ENCODE measurements around the gene KLHL17.
"Not testable (repeated sequence)": the region's sequence is repeated elsewhere in the genome, so short reads cannot be mapped to it uniquely, and the experiment has no call there.

KLHL17 gene

DNA sequence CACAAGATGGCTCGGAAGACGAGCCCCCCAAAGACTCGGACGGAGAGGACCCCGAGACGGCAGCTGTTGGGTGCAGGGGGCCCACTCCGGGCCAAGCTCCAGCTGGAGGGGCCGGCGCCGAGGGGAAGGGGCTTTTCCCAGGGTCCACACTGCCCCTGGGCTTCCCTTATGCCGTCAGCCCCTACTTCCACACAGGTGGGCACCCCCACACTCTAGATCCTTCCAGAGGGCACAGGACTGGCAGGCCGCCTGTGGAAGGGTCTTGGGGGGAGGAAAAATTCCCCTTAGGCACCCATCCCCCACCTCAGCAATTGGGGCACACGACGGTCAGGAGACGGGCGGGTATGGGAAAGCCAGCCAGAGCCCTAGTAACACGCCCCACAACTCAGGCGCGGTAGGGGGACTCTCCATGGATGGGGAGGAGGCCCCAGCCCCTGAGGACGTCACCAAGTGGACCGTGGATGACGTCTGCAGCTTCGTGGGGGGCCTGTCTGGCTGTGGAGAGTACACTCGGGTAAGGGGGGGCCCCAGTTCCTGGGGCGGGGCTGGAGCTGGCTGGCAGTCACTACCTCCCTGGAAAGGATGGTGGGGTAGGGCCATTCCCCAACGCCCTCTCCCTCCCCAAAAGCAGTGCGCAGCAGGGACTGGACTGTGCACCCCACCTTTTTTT lies 17.4 kb upstream of the KLHL17 start:
- TF ChIP-seq, protein P1, sequence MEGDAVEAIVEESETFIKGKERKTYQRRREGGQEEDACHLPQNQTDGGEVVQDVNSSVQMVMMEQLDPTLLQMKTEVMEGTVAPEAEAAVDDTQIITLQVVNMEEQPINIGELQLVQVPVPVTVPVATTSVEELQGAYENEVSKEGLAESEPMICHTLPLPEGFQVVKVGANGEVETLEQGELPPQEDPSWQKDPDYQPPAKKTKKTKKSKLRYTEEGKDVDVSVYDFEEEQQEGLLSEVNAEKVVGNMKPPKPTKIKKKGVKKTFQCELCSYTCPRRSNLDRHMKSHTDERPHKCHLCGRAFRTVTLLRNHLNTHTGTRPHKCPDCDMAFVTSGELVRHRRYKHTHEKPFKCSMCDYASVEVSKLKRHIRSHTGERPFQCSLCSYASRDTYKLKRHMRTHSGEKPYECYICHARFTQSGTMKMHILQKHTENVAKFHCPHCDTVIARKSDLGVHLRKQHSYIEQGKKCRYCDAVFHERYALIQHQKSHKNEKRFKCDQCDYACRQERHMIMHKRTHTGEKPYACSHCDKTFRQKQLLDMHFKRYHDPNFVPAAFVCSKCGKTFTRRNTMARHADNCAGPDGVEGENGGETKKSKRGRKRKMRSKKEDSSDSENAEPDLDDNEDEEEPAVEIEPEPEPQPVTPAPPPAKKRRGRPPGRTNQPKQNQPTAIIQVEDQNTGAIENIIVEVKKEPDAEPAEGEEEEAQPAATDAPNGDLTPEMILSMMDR (IDR thresholded peaks at IDR 0.05; ENCODE audit: borderline replicate concordance, insufficient read depth, low read depth, low read length) = no peak
- no peak overlapping the region for H3K4me3 ChIP-seq (ENCODE audit: low read depth, low read length)

DNA sequence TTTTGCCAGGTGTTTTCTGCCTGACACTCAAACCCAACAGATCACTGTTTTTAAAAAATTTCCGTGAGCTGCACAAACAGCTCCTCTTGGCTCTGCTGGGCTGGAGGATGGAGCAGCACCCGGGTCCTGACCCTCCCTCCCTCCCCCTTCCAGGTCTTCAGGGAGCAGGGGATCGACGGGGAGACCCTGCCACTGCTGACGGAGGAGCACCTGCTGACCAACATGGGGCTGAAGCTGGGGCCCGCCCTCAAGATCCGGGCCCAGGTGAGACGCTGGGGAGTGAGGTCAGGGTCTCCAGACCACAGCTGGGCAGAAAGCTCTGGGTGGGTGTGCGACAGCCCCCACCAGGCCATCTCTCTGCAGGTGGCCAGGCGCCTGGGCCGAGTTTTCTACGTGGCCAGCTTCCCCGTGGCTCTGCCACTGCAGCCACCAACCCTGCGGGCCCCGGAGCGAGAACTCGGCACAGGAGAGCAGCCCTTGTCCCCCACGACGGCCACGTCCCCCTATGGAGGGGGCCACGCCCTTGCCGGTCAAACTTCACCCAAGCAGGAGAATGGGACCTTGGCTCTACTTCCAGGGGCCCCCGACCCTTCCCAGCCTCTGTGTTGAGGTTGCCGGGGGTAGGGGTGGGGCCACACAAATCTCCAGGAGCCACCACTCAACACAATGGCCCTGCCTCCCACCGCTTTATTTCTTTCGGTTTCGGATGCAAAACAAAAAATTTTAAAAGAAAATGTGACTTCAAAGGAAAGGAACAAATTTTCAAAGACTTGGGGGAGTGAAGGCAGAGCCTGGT lies 16.6 kb upstream of the KLHL17 start:
- TF ChIP-seq, protein P1 (IDR thresholded peaks at IDR 0.05; ENCODE audit: borderline replicate concordance, insufficient read depth, low read depth, low read length) = no peak
- H3K4me3 ChIP-seq (ENCODE audit: low read depth, low read length) = no peak overlapping the region

DNA sequence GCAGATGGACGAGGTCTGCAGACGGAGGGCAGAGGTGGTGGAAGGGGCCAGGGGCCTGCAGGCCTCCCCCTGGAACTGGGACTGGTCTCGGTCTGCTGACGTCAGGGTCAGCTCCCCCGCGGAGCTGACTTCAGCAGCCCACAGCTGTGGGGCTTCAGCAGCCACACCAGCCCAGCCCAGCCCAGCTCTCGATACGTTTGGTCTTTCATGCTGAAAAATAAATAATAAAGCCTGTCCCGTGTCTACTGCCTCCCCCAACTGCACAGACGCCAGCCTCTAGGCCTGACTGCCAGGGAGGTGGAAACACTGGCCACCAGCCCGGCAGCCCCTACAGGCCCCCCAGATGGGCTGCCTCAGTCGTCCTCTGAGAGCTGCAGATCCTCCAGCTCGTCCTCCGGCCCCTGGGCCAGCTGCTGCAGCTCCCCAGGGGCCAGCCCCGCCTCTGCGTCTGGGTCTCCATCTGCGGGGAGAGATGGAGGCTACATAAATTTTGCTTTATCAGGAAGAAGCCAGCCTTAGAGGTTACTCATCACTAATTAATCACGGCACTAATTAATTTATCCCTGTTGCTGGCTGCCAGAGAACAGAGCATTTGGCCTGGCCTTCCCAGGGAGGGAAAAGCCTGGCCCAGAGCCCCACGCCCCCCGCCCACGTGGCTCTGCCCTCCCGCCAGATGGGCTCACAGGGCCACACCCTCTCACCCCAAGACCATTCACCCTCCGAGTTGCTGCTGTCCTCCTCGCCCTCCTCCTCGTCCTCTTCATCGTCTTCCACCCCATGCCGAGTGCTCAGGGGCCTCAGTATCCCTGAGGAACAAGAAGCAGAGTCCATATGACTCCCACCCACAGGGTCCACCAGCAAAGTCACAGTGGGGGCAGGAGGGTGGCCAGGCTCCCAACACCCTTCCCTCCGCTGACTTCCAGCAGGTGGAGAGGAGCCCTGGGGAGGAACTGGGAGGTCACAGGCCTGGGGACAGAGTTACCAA lies 15.8 kb upstream of the KLHL17 start:
- TF ChIP-seq, protein P1 (IDR thresholded peaks at IDR 0.05; ENCODE audit: borderline replicate concordance, insufficient read depth, low read depth, low read length) = no peak
- no peak overlapping the region for H3K4me3 ChIP-seq (ENCODE audit: low read depth, low read length)

DNA sequence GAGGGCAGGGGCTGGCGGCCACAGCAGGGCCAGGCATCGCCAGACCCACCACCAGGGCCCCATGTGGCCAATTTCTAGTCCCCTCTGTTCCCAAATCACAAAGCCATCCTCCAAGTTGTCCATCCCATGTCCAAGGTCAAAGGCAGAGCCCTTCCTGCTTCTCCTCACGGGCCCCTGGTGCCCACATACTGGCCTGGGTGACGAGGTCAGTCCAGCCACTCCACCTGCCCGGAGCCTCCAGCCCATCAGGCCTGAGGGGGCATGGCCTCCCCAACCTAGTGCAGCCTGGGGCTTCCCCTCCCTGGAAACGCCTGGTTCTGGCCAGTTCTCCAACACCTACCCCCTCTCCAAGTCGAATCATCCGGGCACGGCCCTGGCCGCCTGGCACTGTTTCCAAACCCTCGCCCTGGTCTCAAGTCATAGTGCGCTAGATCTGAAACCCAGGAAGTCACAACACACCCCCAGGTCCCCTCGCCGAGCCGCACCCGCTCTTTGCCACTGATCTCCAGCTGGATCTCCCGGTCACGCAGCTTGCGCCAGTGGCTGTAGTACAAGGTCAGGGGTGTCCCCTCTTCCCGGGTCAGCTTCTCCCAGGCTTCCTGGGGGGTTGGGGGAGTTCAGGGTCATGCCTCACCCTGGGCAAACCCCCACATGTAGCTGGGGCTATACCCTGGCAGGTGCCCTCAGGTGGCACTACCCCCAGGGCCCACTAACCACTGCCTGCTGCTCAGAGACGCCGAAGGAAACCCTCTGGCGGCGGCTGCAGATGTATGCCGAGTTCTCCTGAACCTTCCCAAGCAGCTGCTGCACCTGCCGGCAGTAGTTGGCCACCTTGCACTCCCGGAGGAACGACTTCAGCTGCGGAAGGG lies 14.5 kb upstream of the KLHL17 start:
- TF ChIP-seq, protein P1 (IDR thresholded peaks at IDR 0.05; ENCODE audit: borderline replicate concordance, insufficient read depth, low read depth, low read length) = no peak
- H3K4me3 ChIP-seq (ENCODE audit: low read depth, low read length) = no peak overlapping the region

DNA sequence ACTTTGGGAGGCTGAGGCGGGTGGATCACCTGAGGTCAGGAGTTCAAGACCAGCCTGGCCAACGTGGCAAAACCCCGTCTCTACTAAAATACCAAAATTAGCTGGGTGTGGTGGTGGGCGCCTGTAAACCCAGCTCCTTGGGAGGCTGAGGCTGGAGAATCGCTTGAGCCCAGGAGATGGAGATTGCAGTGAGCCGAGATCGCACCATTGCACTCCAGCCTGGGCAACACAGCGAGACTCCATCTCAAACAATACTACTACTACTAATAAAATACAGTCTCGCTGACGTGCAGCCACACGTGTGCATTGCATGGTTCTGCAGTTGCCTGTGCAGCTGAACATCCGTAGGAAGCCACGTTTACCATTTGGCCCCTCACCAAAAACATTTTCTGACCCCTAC lies 13.6 kb upstream of the KLHL17 start:
- H3K4me3 ChIP-seq (ENCODE audit: low read depth, low read length) = not testable (repeated sequence)

DNA sequence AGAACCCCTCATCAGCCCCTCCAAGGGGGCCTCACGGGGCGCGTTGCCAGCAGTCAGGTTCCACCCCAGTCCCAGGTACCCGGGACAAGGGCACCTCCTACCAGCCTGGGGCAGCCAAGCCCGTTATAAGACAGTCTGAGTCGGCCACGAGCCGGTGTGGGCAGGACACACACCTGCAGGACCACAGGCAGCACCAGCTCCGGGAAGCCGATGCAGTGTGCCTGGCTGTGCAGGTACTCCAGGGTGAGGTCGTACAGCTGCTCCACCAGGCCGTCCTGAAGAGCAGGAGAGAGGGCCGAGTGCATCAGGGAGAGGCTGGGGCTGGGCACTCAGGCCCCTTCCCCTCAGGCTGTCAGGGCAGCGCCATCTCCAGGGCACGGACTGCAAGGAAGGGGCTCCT lies 12.4 kb upstream of the KLHL17 start:
- TF ChIP-seq, protein P1 (IDR thresholded peaks at IDR 0.05; ENCODE audit: borderline replicate concordance, insufficient read depth, low read depth, low read length) = no peak
- no peak overlapping the region for H3K4me3 ChIP-seq (ENCODE audit: low read depth, low read length)

Data from GM12875 (cell line).